GM18526 (cell line): Measurements from ENCODE around the gene INSR.

Experiments used
- POLR2A ChIP-seq: IDR thresholded peaks from 3 replicates; pipeline ENCODE4 v1.6.1; 2011; ENCODE audit not compliant: insufficient read length; ENCODE audit errors: extremely low read depth

Gene INSR

GRCh38 chr19:7159105-7159933, 134.9 kb downstream of the INSR start:
- TF ChIP-seq POLR2A, result no peak

GRCh38 chr19:7153022-7153421, 141.2 kb downstream of the INSR start:
- no peak for TF ChIP-seq POLR2A

- TF ChIP-seq POLR2A, result no peak
These were observed 141.6 kb downstream of the INSR start for GRCh38 chr19:7152568-7152967.

- TF ChIP-seq POLR2A, result no peak
These were observed 144.1 kb downstream of the INSR start for GRCh38 chr19:7149956-7150705.

GRCh38 chr19:7145494-7145893, 148.7 kb downstream of the INSR start:
- TF ChIP-seq POLR2A, result no peak

GRCh38 chr19:7142771-7143170, 151.4 kb downstream of the INSR start:
- no peak for TF ChIP-seq POLR2A

GRCh38 chr19:7140137-7140536, 154.1 kb downstream of the INSR start:
- TF ChIP-seq POLR2A, result no peak

GRCh38 chr19:7139095-7139494, 155.1 kb downstream of the INSR start:
- TF ChIP-seq POLR2A, result no peak

GRCh38 chr19:7138402-7138801, 155.8 kb downstream of the INSR start:
- no peak for TF ChIP-seq POLR2A

GRCh38 chr19:7137120-7137519, 157.1 kb downstream of the INSR start:
- no peak for TF ChIP-seq POLR2A

- no peak for TF ChIP-seq POLR2A
These were observed 162.2 kb downstream of the INSR start for GRCh38 chr19:7132054-7132453.

GRCh38 chr19:7130043-7130442, 164.2 kb downstream of the INSR start:
- TF ChIP-seq POLR2A, result no peak

- TF ChIP-seq POLR2A, result no peak
These were observed 168.1 kb downstream of the INSR start for GRCh38 chr19:7126132-7126531.

GRCh38 chr19:7125221-7125620, 169.0 kb downstream of the INSR start:
- no peak for TF ChIP-seq POLR2A

- TF ChIP-seq POLR2A, result no peak
These were observed 169.4 kb downstream of the INSR start for GRCh38 chr19:7124782-7125181.

- TF ChIP-seq POLR2A, result no peak
These were observed 171.5 kb downstream of the INSR start for GRCh38 chr19:7122701-7123100.

GRCh38 chr19:7120499-7120898, 173.7 kb downstream of the INSR start:
- TF ChIP-seq POLR2A, result no peak

GRCh38 chr19:7119582-7119981, 174.6 kb downstream of the INSR start:
- no peak for TF ChIP-seq POLR2A
